Right lobe of liver (tissue), 4 donors: ENCODE results near the gene MRC2.

Experiments
- CTCF ChIP-seq, 4 donors: fragments of 200-600 bp in 3 of 4; fragments of 450-650 bp in 1 of 4; IDR thresholded peaks; one replicate each; pipeline versions ENCODE4 v1.5.1 to v1.8.0; 2016 to 2022; ENCODE audit warnings: antibody characterized with exemption in 4 of 4, mild to moderate bottlenecking in 2 of 4
- POLR2A ChIP-seq: fragments of 450-650 bp; IDR thresholded peaks from one replicate; pipeline ENCODE4 v1.6.1; 2017; ENCODE audit warnings: antibody characterized with exemption, mild to moderate bottlenecking
- donor health status: DM: no; HTN: no; CAD: no.
- donor health status: DM: no; HTN: no; CAD: no.
- donor health status: DM: no; HTN: yes; CAD: no.

- TF ChIP-seq CTCF (IDR thresholded peaks at IDR 0.05) (no peak), POLR2A (no peak)
Measured at GRCh38 chr17:62630365-62631085, 3.1 kb downstream of the MRC2 start.
